ENCODE measurements around the gene NKAIN4.

DNA sequence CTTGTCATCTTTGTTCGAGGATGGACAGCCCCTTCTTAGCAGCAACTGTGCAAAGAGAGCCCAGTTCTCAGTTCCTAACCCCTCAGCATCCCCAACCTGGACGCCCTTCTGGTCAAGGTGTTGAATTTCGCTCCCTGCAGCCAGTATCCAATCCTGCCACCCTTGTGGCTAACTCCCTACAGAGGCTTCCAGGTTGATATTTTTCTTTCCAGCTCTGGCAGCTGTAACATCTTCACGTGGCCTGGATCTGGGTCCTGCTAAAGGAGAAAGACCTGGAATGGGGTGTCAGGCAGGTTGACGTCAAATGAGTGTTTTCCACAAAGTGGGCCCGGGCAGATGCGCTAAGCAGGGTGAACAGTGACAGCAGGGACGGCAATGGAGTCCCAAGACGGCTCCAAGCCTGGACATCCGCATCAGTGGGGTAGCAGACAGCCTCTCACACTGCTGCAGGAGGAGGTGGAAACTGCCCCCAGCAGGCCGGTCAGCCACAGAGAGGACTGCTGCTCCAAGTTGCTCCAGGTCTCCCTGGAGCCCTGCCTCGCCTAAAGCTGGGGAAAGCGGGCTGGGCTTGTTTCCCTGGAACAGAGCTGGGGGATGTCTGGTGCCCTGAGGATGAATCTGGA, 37.3 kb downstream of the NKAIN4 start:
- TF ChIP-seq, protein P1, sequence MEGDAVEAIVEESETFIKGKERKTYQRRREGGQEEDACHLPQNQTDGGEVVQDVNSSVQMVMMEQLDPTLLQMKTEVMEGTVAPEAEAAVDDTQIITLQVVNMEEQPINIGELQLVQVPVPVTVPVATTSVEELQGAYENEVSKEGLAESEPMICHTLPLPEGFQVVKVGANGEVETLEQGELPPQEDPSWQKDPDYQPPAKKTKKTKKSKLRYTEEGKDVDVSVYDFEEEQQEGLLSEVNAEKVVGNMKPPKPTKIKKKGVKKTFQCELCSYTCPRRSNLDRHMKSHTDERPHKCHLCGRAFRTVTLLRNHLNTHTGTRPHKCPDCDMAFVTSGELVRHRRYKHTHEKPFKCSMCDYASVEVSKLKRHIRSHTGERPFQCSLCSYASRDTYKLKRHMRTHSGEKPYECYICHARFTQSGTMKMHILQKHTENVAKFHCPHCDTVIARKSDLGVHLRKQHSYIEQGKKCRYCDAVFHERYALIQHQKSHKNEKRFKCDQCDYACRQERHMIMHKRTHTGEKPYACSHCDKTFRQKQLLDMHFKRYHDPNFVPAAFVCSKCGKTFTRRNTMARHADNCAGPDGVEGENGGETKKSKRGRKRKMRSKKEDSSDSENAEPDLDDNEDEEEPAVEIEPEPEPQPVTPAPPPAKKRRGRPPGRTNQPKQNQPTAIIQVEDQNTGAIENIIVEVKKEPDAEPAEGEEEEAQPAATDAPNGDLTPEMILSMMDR (IDR thresholded peaks at IDR 0.05): no peak
- no peak for TF ChIP-seq POLR2A (IDR thresholded peaks at IDR 0.05)

Measured in adrenal gland (tissue), 5 donors.